Measurements from ENCODE around the gene SLC39A11.
"Not testable (repeated sequence)": the region's sequence is repeated elsewhere in the genome, so short reads cannot be mapped to it uniquely, and the experiment has no call there.

The SLC39A11 gene

GRCh38 chr17:72950242-72950931, 142.1 kb downstream of the SLC39A11 start:
- no peak for DNase-seq (ENCODE audit: low read depth, low spot score)

DNA sequence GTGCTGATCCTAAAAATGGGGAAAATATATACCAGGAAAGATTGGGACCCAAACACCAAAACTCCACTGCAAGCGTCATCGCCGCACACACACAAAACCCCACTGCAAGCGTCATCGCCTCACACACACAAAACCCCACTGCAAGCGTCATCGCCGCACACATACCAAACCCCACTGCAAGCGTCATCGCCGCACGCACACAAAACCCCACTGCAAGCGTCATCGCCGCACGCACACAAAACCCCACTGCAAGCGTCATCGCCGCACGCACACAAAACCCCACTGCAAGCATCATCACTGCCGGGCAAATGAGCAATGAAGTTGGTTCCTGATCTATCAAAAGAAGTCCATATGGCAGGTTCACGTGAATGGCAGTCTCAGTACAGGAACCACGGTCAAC, 144.4 kb downstream of the SLC39A11 start:
- DNase-seq (ENCODE audit: low read depth, low spot score) = no peak

DNA sequence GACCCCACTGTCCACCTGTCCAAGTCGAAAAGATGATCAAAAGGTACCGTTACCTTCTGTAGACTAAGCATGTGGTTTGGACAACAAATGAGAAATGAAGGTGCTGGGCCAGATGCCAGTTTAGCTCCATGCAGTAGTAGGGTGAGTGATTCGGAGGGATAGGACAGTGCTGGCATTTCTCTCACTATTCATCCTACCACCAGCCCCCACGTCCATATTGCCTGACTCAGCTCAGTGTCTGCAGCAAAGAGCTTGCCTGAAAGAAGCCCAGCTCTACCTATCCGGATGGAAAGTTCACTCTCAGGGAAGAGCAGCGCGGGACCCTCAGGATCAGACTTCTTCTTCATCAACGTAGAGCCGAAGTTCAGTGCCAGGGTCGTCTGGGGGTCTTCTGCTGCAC, 145.0 kb downstream of the SLC39A11 start:
- DNase-seq (ENCODE audit: low read depth, low spot score) = no peak

- DNase-seq (ENCODE audit: low read depth, low spot score) = no peak
Observed at GRCh38 chr17:72946696-72947095, 145.8 kb downstream of the SLC39A11 start.

GRCh38 chr17:72946156-72946555, 146.3 kb downstream of the SLC39A11 start:
- no peak for DNase-seq (ENCODE audit: low read depth, low spot score)

DNA sequence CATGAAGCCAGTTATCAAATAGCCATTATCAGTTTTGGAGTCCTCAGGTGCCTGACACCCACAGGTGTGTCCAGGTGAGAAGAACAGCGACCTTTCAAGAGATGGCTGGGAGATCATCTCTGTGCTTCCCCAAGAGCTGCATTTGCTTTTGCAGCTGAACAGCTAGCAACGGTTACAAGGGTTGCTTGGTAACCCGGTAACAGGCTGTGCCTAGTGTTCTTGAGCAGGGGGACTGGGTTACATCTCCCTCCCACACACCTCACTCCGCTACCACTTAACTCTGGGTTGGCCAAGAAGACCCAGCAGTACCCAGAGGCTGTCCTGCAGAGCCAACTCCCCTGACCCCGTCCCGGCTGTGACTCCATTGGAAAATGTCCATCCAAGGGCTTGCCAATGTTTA, 147.0 kb downstream of the SLC39A11 start:
- no peak for DNase-seq (ENCODE audit: low read depth, low spot score)

- DNase-seq (ENCODE audit: low read depth, low spot score) = no peak
Observed at GRCh38 chr17:72943826-72944689, 148.4 kb downstream of the SLC39A11 start.

GRCh38 chr17:72942579-72942978, 149.9 kb downstream of the SLC39A11 start:
- no peak for DNase-seq (ENCODE audit: low read depth, low spot score)

DNA sequence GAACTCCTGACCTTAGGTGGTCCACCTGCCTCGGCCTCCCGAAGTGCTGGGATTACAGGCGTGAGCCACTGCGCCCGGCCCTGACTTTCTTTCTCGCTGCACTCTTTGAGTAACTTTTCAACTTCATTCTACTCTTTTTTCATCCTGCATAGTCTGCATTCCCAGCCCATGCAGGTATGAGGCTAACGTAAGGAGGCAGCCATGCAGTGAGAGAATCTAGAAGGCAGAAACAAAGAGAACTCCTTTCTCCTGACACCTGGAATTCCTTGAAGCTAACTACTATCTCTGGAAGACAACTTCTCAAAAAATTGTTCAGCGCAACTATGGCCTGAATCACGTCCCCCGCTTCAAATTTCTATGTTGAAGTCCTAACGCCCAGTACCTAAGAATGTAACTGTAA, 152.0 kb downstream of the SLC39A11 start:
- no peak for DNase-seq (ENCODE audit: low read depth, low spot score)

- DNase-seq (ENCODE audit: low read depth, low spot score) = no peak
Observed at GRCh38 chr17:72938482-72938881, 154.0 kb downstream of the SLC39A11 start.

DNA sequence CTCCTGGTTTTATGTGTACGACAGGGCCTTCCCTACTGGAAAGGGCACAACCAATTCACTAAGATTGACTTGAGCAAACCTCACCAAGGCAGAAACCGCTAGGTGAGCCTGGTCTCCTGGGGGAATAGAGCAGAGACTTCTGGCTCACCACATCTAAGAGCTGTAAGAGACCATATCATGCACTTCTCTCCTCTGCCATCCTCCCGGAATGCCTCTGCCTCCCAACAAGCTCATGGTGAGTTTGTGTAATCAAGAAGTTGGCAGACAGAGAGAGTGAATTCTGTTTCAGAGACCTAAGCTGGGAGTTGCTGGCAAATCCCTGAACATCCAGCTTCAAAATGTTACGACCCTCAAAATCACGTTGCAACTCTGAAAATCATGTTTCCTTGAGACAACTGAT, 154.8 kb downstream of the SLC39A11 start:
- peak; percentile 5 for DNase-seq (ENCODE audit: low read depth, low spot score)

- not testable (repeated sequence) for DNase-seq (ENCODE audit: low read depth, low spot score)
Observed at GRCh38 chr17:72937254-72937653, 155.2 kb downstream of the SLC39A11 start.

GRCh38 chr17:72935984-72936383, 156.5 kb downstream of the SLC39A11 start:
- no peak for DNase-seq (ENCODE audit: low read depth, low spot score)

GRCh38 chr17:72934927-72935326, 157.6 kb downstream of the SLC39A11 start:
- DNase-seq (ENCODE audit: low read depth, low spot score) = no peak

GRCh38 chr17:72931635-72932034, 160.9 kb downstream of the SLC39A11 start:
- DNase-seq (ENCODE audit: low read depth, low spot score) = no peak

GRCh38 chr17:72931163-72931562, 161.3 kb downstream of the SLC39A11 start:
- DNase-seq (ENCODE audit: low read depth, low spot score) = no peak

- peak; percentile 39 for DNase-seq (ENCODE audit: low read depth, low spot score)
Observed at GRCh38 chr17:72930031-72930430, 162.5 kb downstream of the SLC39A11 start.

DNA sequence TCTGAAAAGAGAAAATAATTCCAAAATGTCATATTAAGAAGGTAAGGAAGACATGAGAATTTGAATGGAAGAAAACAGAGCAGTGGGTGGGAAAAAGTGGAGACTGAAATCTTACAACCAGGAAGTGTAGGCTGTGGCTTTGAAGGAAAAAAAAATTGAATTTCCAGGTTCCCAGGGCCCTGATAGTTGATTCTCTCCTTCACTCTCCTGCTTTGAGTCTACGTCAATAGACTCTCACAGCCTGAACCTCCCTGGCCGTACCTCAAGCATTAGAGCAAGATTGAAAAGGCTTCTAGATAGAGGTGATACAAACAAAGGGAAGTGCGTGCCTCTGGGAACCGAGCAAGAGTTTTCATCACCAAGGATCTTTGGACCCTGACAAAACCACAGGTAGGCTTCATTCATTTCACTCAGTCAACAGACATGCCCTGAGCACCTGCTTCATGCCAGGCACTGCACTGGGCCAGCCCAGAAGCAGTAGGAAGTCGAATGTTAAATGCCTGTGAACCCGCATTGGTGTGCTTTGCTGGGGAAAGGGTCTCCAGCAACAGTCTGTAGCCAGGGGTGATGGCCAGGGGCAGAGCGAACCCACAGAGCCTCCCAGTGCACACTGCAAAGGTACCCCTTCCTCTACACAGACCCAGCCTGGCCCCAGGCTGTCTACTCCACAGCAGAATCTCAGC, 163.9 kb downstream of the SLC39A11 start:
- no peak for DNase-seq (ENCODE audit: low read depth, low spot score)

- no peak for DNase-seq (ENCODE audit: low read depth, low spot score)
Observed at GRCh38 chr17:72927760-72928159, 164.7 kb downstream of the SLC39A11 start.

DNA sequence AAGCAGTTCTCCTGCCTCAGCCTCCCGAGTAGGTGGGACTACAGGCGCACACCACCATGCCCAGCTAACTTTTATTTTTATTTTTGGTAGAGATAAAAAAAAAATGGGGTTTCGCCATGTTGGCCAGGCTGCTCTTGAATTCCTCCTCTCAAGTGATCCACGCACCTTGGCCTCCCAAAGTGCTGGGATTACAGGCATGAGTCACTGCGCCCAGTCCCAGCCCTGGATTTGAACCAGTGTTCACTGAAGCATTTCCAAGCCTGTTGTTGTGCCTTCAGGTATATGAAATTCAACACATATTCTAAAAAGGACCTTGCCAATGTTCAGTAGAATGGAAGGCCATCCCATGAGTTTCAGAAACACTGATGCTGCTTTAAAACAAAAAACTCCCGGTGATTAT, 165.3 kb downstream of the SLC39A11 start:
- DNase-seq (ENCODE audit: low read depth, low spot score) = no peak

DNA sequence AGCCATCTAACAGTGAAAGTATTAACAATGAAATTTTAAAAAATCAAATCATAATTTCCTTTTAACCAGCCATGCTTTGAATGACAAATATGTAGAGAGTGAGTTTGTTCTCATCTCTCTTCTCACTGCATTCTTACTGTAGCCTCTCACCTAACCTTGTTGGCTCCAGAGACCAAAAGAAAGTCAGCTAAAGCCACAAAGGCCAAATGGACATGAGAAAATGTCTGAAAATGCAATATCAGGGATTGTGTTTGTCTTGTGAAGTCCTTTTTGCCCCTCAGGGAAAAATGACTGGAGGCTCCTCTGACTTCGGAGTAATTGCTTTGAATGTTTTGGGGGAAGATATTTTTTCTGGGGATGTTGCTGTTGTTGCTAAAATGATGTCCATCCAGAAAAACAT, 166.3 kb downstream of the SLC39A11 start:
- DNase-seq (ENCODE audit: low read depth, low spot score) = no peak

DNA sequence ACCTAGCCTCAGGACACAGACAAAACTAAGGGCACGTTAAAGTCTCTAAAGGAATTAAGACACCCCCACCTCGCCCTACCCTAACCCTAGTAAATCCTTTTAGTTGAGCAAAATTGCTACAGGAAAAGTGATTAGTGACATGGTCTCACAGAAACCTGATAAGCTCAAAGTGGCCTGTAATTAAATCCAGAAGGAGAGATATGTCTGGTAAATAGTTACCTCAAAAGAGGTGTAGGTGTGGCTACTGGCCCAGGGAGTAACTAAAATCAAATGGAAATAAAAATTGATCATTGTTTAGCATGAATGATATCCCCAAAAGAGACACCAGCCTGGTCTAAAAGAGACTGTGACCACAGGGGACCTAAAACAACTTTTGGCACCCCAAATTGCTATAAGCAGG, 168.3 kb downstream of the SLC39A11 start:
- no peak for DNase-seq (ENCODE audit: low read depth, low spot score)

Data from astrocyte of the hippocampus (primary cell).